ENCODE data around the gene ZNF423. TPM values are rescaled to one million over a fixed set of nuclear protein-coding genes. Genes with fewer than 3 reads are reported as not detected.

ZNF423 gene
- total RNA-seq, 2 donors from 2014 or later = 4.7 to 7.3 TPM

DNA sequence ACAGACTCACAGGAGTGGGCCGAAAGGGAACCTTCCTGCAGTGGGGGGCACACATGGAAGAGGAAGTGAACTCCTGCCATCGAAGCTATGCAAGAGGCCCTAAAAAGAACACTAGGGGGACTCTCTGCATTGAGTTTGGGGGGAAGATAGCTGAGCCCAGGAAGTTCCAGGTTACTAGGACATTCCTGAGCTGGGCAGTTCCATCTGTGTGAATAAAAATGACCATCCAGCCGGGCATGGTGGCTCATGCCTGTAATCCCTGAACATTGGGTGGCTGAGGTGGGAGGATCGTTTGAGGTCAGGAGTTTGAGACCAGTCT, 211.8 kb downstream of the ZNF423 start:
- no peaks in the 10 kb centered on the region for H3K9me3 ChIP-seq
- TF ChIP-seq, protein P1, sequence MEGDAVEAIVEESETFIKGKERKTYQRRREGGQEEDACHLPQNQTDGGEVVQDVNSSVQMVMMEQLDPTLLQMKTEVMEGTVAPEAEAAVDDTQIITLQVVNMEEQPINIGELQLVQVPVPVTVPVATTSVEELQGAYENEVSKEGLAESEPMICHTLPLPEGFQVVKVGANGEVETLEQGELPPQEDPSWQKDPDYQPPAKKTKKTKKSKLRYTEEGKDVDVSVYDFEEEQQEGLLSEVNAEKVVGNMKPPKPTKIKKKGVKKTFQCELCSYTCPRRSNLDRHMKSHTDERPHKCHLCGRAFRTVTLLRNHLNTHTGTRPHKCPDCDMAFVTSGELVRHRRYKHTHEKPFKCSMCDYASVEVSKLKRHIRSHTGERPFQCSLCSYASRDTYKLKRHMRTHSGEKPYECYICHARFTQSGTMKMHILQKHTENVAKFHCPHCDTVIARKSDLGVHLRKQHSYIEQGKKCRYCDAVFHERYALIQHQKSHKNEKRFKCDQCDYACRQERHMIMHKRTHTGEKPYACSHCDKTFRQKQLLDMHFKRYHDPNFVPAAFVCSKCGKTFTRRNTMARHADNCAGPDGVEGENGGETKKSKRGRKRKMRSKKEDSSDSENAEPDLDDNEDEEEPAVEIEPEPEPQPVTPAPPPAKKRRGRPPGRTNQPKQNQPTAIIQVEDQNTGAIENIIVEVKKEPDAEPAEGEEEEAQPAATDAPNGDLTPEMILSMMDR (IDR thresholded peaks at IDR 0.05) = no peak
- DNase-seq = no peak
- no peak overlapping the region for H3K9ac ChIP-seq (ENCODE audit: low read depth in 2 of 2, low read length in 2 of 2)
- no peaks in the 10 kb centered on the region for H3K4me1 ChIP-seq
- intact Hi-C loops (cut with DNase I) = no loop called here
- H3K36me3 ChIP-seq = no peaks in the 10 kb centered on the region
- H3K27ac ChIP-seq = no peak overlapping the region
- no peak overlapping the region for H3K4me3 ChIP-seq
- H3K27me3 ChIP-seq = no peaks in the 10 kb centered on the region

GRCh38 chr16:49643429-49644144, 212.3 kb downstream of the ZNF423 start:
- DNase-seq = no peak
- no peak overlapping the region for H3K4me3 ChIP-seq
- no peaks in the 10 kb centered on the region for H3K9me3 ChIP-seq
- intact Hi-C loops (cut with DNase I) = no loop called here
- H3K27me3 ChIP-seq = no peaks in the 10 kb centered on the region
- no peak overlapping the region for H3K9ac ChIP-seq (ENCODE audit: low read depth in 2 of 2, low read length in 2 of 2)
- H3K36me3 ChIP-seq = no peaks in the 10 kb centered on the region
- TF ChIP-seq, protein P1 (IDR thresholded peaks at IDR 0.05) = no peak
- no peaks in the 10 kb centered on the region for H3K4me1 ChIP-seq
- H3K27ac ChIP-seq = no peak overlapping the region

- no peaks in the 10 kb centered on the region for H3K27me3 ChIP-seq
- no peak for DNase-seq
- no peak overlapping the region for H3K27ac ChIP-seq
- no peaks in the 10 kb centered on the region for H3K9me3 ChIP-seq
- no peak overlapping the region for H3K9ac ChIP-seq (ENCODE audit: low read depth in 2 of 2, low read length in 2 of 2)
- TF ChIP-seq, protein P1 (IDR thresholded peaks at IDR 0.05) = no peak
- H3K36me3 ChIP-seq = no peaks in the 10 kb centered on the region
- no peaks in the 10 kb centered on the region for H3K4me1 ChIP-seq
- intact Hi-C loops (cut with DNase I) = no loop called here
- no peak overlapping the region for H3K4me3 ChIP-seq
Observed at GRCh38 chr16:49641250-49641649, 214.7 kb downstream of the ZNF423 start.

DNA sequence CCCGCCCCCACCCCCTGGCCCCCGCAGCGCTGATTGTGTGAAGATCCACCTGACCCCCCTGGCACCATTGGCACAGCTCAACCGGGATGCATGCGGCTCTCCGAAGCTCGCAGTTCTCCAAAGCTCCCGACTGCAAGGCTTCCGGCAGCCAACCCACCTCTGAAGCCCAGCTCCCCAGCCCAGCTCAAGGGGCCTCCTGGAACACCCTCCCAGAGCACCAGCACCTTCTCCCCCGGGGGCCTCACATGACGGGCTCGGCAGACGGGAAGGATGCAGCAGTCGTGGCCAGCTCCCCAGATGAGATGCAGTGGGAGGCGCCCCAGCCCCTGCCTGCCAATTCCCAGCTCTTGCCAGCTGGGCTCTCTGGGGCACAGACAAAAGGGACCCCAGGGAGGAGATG, 215.3 kb downstream of the ZNF423 start:
- no peak overlapping the region for H3K4me3 ChIP-seq
- H3K9ac ChIP-seq (ENCODE audit: low read depth in 2 of 2, low read length in 2 of 2) = no peak overlapping the region
- no peak overlapping the region for H3K27ac ChIP-seq
- H3K36me3 ChIP-seq = no peaks in the 10 kb centered on the region
- DNase-seq = no peak
- H3K9me3 ChIP-seq = no peaks in the 10 kb centered on the region
- H3K27me3 ChIP-seq = no peaks in the 10 kb centered on the region
- TF ChIP-seq, protein P1 (IDR thresholded peaks at IDR 0.05) = no peak
- intact Hi-C loops (cut with DNase I) = no loop called here
- no peaks in the 10 kb centered on the region for H3K4me1 ChIP-seq

- TF ChIP-seq, protein P1 (IDR thresholded peaks at IDR 0.05) = no peak
- Histone ChIP-seq H3K4me1 (no peaks in the 10 kb centered on the region), H3K9me3 (no peaks in the 10 kb centered on the region), H3K4me3 (no peak overlapping the region), H3K27ac (no peak overlapping the region), H3K27me3 (no peaks in the 10 kb centered on the region), H3K9ac (ENCODE audit: low read depth in 2 of 2, low read length in 2 of 2) (no peak overlapping the region), H3K36me3 (no peaks in the 10 kb centered on the region)
- intact Hi-C loops (cut with DNase I) = no loop called here
- peak; percentile 28 for DNase-seq
Observed at GRCh38 chr16:49639739-49640431, 216.0 kb downstream of the ZNF423 start.
